HG03045 (cell line): ENCODE measurements around the gene PPP1R1B.

Experiments used
- ATAC-seq: cut with Tn5 transposase; IDR thresholded peaks from one replicate; pipeline ENCODE4 v1.9.1; 2021; ENCODE audit warnings: mild to moderate bottlenecking, moderate library complexity; ENCODE audit not compliant: unreplicated experiment

The PPP1R1B gene

DNA sequence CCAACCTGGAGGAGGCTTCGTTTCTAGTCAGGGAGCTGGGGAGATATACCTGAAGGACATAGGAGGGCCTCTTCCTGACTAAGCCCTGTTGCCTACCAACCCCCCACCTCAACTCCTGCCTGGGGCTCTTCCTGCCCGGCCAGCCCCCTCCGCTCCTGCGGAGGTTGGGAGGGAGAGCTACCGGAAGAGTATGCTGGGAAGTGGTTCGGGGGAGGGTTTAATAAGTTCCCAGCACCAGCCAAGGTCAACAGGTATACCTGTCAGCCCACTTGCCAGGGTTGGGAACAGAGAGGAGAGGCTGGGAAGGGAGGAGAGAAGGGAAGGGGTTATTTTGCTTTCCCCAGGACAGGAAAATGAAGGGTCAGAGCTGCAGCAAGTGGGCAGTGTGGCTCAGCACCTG, 4.7 kb downstream of the PPP1R1B start:
- no peak for ATAC-seq

DNA sequence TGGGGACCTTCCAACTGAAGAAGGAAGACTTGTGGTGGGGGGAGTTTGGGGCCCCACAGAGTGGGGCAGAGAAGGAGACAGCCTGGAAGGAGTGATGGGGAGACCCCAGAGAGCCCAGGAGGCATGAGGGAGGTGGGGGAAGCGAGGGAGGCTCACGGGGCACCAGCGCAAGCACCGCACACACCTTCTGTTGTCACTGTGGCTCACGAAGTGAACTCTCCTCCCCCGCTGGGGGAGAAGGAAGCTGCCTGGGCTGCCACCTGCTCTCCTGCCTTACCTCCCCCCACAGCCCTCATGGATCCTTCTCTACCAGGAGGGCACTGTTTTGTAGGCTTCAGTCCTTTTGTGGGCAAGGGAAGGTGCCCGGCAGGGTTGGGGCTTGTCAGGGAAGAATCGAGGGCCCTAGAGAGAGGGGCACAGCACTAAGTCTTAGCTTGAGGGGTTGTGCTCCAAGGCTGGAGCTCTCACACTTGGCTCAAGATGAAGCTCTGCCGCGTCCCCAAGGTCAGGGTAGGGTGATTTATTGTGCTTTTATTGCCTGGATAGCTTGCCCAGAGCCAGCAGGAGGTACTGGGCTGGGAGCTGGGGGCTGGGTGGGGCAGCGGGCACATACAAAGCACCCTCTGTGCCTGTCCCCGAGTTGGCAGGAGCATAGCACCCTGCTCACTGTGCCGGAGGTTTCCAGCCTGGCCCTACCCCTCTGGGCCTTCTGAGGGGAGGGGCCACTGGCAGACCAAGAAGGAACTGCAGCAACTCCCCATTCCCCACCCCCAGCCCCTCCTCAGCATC, 5.6 kb downstream of the PPP1R1B start:
- ATAC-seq, result no peak

DNA sequence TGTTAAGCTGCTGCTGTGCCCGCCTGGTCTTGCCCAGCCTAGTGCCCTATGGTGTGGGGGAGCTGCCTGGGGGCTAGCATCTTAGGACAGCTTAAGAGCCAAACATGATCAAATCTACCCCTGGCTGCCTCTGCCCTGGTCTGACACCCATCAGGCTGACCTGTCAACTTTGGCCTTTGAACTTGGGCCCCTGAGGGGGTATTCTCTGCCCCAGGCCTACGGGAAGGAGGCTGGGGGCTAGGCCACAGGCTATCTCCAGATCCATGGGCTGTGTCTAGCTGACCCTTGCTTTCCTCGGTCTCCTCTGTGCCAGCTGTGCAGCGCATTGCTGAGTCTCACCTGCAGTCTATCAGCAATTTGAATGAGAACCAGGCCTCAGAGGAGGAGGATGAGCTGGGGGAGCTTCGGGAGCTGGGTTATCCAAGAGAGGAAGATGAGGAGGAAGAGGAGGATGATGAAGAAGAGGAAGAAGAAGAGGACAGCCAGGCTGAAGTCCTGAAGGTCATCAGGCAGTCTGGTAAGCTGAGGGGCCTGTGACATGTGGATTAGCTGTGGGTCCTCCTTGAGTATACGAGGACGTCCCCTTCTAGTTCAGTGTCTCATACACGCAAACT, 6.9 kb downstream of the PPP1R1B start:
- ATAC-seq, result no peak

DNA sequence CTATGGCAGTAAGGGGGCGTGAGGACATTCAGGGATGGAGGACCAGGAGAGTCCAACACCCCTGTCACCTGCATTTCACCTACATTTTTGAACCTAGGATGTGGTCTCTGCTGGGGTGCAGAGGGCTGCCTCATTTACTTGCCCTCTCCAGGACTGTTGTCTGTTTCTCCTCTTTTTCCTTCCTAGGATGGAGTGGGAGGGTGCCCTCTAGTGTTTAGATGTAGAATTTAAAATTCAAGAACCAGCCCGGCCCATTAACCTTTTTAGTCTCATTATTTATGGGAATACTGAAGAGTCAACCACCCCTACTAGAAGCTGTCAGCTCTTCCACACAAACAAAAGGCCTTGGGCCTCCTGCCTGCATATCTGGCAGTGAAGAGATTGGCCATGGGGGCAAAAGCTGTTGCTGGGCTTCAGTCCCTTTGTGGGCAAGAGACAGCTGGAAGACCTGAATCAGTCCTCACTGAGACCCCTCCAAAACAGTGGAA, 7.7 kb downstream of the PPP1R1B start:
- no peak for ATAC-seq

DNA sequence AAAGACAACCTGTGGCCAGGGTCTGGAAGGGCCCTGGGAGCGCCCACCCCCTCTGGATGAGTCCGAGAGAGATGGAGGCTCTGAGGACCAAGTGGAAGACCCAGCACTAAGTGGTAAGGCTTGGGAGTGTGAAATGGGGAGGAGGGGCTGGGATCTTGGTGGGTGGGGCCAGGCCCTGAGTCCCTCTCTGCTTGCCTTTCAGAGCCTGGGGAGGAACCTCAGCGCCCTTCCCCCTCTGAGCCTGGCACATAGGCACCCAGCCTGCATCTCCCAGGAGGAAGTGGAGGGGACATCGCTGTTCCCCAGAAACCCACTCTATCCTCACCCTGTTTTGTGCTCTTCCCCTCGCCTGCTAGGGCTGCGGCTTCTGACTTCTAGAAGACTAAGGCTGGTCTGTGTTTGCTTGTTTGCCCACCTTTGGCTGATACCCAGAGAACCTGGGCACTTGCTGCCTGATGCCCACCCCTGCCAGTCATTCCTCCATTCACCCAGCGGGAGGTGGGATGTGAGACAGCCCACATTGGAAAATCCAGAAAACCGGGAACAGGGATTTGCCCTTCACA, 8.9 kb downstream of the PPP1R1B start:
- no peak for ATAC-seq

DNA sequence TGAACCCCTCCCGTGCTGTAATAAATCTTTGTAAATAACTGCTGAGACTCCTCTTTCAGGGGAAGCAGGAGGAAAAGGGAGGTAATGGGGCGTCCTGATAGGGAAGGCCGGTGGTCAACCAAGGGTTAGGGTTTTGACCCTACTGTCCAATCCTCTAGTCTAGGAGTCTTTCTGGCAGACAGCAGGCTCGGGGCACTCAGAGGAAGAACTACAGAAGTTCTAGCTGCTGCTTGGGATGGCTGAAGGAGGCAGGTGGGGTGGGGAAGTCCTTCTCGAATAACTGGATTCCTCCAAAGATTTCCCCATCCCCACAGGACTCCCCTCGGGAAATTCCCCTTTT, 9.8 kb downstream of the PPP1R1B start:
- ATAC-seq, result peak; percentile 10

DNA sequence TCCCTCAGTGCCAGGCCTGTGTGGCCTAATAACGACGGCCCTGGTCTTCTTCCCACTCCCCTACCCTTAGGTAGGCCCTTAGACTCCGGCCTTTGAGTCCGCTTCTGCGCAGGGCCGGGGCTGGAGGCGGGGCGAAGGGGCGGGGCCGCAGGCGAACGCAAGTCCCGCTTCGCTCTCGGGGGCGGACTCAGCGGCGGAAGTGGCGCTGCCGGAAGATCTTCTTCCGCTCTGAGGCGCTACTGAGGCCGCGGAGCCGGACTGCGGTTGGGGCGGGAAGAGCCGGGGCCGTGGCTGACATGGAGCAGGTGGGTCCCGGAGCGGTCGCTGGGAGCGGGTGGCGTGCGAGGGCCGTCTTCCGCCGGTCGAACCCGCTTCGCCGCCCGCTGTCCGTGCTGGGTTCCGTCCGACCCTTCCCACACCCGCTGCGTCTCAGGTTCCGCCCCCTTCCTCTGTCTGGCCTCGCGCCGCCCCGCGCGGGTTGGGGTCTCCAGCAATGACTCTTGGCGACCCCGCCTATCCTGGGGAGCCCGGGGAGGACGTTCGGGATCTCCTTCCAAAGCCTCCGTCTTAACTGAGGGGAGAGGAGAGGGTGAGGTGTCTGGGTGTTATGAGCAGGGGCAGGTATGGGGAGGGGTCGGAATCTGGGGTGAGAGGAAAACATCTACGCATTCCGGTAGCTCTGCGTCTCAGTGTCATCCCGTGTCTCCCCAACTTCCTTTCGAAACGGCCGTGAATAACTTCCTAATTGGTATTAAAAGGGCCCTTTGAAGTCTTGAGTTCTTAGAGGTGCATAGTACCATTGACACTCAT, 10.4 kb downstream of the PPP1R1B start, which contains the start of gene STARD3:
Gene STARD3, plus strand, starts transcription at position 218 of the 810 bp plus-strand sequence. CDS start 16,388 bp downstream, outside the sequence.
- ATAC-seq, result peak; percentile 88

DNA sequence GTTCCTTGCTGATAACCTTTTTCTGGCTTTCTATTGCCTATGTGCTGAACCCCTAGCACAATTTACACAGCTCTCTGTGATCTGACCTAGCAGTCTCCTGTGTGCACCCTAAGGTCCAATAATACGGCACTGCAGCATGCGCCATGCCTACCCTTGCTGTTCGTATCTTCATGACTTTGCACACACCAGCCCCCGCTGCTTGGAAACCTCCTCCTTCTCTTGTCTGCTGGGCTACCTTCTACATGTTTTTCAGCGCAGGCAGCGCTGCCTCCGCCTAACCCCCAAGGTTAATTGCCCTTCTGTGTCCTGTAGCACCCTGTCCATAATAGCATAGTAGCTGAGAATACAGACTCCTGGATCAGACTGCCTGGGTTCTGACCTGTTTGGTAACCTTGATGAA, 11.6 kb downstream of the PPP1R1B start:
- no peak for ATAC-seq

DNA sequence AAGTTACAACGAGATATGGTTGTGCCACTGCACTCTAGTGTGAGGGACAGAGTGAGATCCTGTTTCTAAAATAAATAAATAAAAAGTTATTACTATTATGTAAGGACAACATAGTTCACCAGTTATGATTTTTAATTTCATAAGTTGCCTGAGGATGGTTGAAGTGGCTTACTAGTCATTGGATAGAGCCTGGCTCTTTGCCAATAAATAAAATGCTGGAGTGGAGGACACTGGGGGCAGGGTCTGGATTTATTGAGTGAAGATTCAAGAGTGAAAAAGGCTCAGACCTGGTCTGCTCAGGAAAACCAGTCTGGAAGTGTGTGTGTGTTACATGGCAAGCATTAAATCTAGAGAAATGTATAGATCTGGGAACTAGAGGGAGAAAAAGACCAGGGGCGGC, 12.3 kb downstream of the PPP1R1B start:
- no peak for ATAC-seq

DNA sequence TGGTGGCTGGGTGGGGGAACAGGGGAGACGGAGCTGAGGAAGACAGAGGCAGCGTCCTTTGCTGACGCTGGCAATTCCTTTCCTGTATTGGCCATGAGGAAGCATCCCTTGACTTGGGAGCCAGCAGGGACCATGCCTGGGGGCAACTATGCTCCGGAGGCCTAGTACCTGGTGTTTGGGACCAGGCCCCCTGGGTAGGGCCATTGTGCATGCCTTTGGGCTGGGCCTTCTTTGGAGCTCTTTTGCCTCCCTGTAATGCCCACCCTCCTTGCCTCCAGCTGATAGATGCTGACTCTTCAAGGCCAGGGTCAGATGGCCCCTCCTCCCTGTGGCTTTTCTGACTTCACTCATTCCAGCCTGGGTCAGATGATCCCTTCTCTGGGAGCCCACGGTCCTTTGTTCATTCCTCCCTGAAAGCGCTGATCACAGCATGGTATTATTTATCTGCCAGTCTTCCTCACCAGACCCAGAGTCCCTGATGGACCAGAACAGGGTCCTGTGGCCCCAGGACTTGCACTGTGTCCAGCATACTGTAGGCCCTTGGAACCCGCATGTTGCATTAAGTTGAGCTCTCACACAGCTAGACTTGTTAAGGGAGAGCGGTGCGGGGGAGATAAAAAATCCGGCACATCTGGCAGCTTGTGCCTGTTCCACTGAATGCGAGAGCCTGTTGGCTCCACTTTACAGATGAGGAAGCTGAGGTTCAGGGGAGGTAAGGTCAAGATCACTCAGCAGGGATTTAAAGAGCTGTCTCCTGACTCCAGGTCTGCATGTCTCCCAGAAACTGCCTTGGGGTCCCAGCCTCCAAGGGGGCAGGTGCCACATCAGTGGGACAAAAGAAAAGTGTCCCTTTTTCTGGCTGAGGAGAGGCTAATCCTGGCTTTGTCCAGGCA, 13.1 kb downstream of the PPP1R1B start:
- ATAC-seq, result no peak

DNA sequence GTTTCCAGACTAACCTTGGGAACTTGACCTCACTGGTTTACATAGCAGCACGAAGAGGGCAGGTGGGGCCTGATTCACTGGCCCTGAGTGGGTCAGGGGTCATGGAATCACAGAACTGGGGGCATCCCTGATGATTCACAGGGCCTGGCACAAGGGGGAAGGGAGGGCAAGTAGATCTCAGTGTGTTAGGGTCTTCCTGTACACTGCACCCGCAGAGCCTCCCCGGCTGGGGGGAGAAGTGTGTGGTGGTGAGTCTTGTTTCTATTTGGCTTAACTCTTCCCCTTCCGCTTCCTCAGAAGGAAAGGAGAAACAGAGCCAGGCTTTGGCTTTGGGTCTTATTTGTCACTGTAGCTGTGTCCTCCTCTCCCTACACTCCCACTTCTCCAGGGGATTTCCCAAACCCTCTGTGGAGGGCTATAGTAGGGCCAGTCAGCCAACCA, 13.9 kb downstream of the PPP1R1B start:
- no peak for ATAC-seq

DNA sequence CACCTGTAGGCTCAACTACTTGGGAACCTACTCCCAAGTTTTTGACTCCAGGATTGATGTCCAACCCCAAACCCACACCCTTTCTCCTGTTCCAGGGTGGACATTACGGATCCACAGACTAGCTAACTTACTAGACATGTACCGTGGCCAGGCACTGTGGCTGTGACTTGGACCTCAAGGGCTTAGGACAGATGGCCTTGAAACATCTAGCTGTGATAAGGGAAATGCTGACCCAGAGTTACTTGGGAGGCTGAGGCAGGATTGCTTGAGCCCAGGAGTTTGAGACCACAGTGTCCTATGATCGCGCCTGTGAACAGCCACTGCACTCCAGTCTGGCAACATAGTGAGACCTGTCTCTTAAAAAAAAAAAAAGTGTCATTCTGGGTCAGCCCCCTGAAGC, 14.3 kb downstream of the PPP1R1B start:
- no peak for ATAC-seq

DNA sequence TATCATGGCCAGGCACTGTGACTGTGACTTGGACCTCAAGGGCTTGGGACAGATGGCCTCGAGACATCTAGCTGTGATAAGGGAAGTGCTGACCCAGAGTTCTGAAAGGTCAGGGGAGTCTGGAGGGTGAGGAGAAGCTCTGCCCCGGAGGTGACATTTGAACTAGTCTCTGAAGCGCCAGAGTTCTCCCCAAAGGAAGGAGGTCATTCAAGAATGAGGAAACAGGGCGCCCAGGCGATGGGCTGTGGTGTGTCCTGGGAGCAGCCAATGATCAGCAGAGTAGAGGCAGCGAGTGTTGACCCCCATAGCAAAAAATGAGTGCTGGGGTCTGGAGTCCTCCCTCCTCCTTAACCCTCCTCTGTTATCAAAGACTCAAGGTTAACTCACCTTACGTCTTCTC, 15.1 kb downstream of the PPP1R1B start:
- no peak for ATAC-seq

DNA sequence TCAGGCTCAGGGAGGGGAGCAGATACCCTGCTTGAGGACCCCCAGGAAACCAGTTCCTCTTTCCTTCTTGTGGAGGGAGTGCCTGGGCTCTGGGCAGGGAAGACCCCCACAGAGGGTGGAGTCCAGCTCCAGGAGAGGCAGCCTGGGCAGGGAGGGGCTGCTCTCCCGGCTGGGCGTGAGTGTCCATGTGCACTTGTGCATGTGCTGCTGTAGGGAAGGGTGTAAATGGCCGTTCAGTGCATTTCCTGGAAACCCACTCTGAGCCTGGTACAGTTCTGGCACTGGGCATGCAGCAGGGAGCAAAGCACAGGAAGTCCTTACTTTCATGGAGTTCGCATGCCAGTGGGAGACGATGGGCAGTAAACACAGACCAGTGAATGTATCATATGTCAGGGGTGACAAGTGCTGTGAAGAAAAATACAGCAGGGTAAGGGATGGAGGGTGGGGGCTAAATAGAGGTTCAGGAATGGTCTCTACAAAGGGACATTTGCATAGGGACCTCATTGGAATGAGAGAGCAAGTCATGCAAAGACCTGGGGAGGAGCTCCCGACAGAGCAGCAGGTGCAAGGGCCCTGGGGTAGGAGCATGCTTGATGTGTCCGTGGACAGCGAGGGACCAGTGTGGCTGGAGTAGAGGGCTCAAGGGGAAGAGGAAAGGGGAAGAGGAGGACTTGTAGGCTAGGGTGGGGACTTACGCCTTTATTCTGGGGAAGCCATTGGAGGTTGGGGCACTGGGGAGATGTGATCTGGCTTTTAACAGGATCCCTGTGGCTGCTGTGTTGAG, 15.7 kb downstream of the PPP1R1B start:
- no peak for ATAC-seq

DNA sequence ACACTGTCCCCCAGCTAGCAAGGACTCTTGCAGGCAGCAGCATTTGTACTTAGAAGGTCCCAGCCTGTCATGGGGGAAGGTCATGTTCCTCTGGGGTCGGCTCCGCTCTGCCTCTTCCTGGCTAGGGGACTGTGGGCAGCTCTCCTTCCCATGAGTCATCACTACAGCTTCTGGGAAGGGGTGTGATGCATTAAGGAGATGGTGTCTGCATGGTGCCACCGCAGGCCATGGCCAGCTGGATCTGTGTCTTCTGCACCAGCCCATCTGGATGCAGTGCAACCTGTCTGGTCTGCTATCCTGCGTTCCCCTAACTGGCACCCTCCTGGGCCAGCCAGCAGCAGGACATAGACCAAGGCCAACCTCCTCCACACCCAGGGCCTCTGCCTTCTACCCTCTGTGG, 16.5 kb downstream of the PPP1R1B start:
- ATAC-seq, result no peak

DNA sequence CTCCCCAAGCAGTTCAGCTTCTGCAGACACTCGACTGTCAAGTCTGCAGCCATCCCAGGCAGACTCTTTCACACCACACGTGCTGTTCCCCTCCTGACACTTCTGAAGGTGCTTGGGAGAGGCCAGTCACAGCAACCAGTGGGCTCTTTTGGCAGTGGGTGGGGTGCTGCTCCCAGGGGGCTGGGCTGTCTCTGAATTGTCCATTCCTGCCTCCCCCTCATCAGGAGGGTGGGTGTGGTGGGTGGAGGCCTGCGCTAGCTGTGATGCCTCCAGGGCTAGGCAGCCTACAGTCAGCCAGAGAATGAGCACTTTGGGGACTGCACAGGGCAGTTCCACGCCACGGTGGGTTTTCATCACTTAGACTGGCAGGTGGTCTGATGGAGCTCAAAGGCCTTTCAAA, 20.5 kb downstream of the PPP1R1B start:
- ATAC-seq, result no peak

DNA sequence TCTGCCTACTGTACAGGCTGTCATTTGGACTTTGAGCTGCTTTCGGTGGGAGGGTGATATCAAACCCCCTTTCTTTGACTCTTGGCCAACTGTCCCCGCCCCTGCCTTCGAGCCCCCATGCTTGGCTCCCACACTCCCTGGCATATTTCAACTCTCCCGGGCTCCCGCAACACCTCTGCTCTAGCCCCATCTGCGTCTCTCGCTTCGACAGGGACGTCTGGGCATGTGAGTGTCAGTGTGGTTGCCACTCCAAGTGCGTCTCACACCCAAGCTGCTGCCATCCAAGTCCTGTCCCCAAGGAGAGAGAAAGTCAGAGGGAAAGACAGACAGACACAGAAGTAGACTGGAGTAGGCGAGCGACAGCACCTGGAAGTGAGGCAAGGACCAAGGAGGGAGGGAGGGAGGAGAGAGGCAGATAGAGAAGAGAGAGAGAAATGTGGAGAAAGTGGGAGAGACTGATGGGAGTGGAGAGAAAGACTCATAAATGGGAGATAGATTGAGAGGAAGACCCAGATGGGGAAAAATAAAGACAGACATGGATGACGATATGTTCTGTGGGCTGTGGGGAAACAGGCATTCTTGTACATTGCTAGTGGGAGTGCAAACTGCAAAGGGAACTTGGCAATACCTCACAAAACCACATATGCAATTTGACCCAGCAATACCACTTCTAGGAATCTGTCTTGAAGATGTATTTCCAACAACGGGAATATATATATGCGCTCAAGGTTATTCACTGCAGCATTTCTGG, 22.0 kb downstream of the PPP1R1B start:
- no peak for ATAC-seq

DNA sequence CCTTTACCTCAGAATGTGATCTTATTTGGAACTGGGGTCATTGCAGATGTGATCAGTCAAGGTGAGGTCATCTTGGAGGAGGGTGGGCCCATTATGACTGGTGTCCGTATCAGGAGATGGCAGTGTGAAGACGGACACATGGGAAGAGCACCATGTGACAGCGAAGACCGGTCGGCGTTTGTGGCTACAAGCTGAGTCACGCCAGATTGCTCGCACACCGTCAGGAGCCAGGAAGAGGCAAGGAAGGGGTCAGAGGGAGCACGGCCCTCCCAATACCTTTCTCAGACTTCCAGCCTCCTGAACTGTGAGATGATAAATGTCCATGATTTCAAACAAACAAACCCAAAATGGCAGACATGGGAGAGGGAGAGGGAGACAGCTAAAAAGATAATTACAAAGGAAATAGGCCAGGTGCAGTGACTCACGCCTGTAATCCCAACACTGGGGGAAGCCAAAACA, 23.4 kb downstream of the PPP1R1B start:
- no peak for ATAC-seq
